Endothelial cell of umbilical vein (primary cell): ENCODE data around the gene DAZAP1. TPM values are rescaled to one million over a fixed set of nuclear protein-coding genes. Genes with fewer than 3 reads are reported as not detected.

Experiments
- BruUV-seq: library from RNA; stranded (reverse); fragments of 400-500 nt; replicated peaks from 2 replicates; lab custom pipeline; 2021; lab: Mats Ljungman, UMichigan
- CTCF ChIA-PET: fragments of 300-600, 350-600 bp; sonication (Branson Sonifier 250); formaldehyde crosslinking; loops from one replicate; lab custom pipeline; 2021; ENCODE audit warnings: antibody characterized with exemption, inconsistent platforms; lab: Charles Lee
- POLR2A ChIA-PET: fragments of 300-600, 350-600 bp; sonication (Branson Sonifier 250); formaldehyde crosslinking; loops from one replicate; lab custom pipeline; 2021; ENCODE audit warnings: antibody characterized with exemption, inconsistent platforms; lab: Charles Lee
- DNase-seq: peaks from one replicate; pipeline ENCODE4 v3.0.0-alpha.2; 2011; ENCODE audit warnings: low read depth, low spot score
- FAIRE-seq: peaks from 2 replicates; lab custom pipeline; 2011; peaks lifted over from hg19 to GRCh38; lab: Jason Lieb, UNC
- H2AFZ ChIP-seq: 2 replicates; pipeline ENCODE4 v1.6.0; 2012; ENCODE audit warnings: low read depth, low read length, control low read depth, inconsistent platforms
- H3K27ac ChIP-seq: 2 replicates; pipeline ENCODE4 v1.5.1; 2011; ENCODE audit warnings: low read depth, mild to moderate bottlenecking, control low read depth, low read length, moderate library complexity; ENCODE audit not compliant: insufficient read depth
- H3K27me3 ChIP-seq, 2 experiments: 2 replicates each; pipeline versions ENCODE4 v1.6.0 to v1.6.1; 2011; ENCODE audit warnings: low read length in 2 of 2, mixed read lengths in 1 of 2; ENCODE audit not compliant: control insufficient read depth in 2 of 2, insufficient read depth in 2 of 2
- H3K36me3 ChIP-seq, 2 experiments: 2 replicates in 1 of 2; 3 replicates in 1 of 2; pipeline ENCODE4 v1.5.1; 2011; ENCODE audit warnings: low read length in 2 of 2, mild to moderate bottlenecking in 1 of 2, moderate library complexity in 1 of 2; ENCODE audit not compliant: control insufficient read depth in 2 of 2, insufficient read depth in 2 of 2; ENCODE audit errors: extremely low read depth in 1 of 2
- H3K4me1 ChIP-seq: 3 replicates; pipeline ENCODE4 v1.5.1; 2011; ENCODE audit warnings: mild to moderate bottlenecking, low read length; ENCODE audit not compliant: control insufficient read depth, insufficient read depth; ENCODE audit errors: extremely low read depth
- H3K4me2 ChIP-seq: 2 replicates; pipeline ENCODE4 v1.6.1; 2011; ENCODE audit warnings: low read length, control low read depth, mixed read lengths; ENCODE audit not compliant: insufficient read depth
- H3K4me3 ChIP-seq, 3 experiments: fragments of 200-600 bp in 1 of 3; sonication (generic), shearing (Covaris generic) in 1 of 3; replicated peaks in 1 of 3; 2 replicates each; pipeline ENCODE4 v1.5.1; 2011 to 2016; ENCODE audit warnings: control low read depth in 3 of 3, low read length in 3 of 3, mild to moderate bottlenecking in 2 of 3, inconsistent platforms in 1 of 3, low read depth in 1 of 3, moderate library complexity in 1 of 3; ENCODE audit not compliant: insufficient read depth in 1 of 3
- H3K79me2 ChIP-seq: 2 replicates; pipeline ENCODE4 v1.6.0; 2012; ENCODE audit warnings: low read length, inconsistent platforms; ENCODE audit not compliant: control insufficient read depth, insufficient read depth
- H3K9ac ChIP-seq: replicated peaks from 2 replicates; pipeline ENCODE3; 2011; ENCODE audit warnings: low read length, control low read depth; ENCODE audit not compliant: insufficient read depth; ENCODE audit errors: extremely low read depth
- H3K9me1 ChIP-seq: replicated peaks from 3 replicates; pipeline ENCODE4 v1.6.0; 2011; ENCODE audit warnings: mild to moderate bottlenecking, low read length; ENCODE audit not compliant: control insufficient read depth, insufficient read depth; ENCODE audit errors: extremely low read depth
- H3K9me3 ChIP-seq: replicated peaks from 2 replicates; pipeline ENCODE4 v1.5.1; 2012; ENCODE audit warnings: low read length, inconsistent platforms; ENCODE audit not compliant: control insufficient read depth, insufficient read depth
- H4K20me1 ChIP-seq: replicated peaks from 2 replicates; pipeline ENCODE3; 2011; ENCODE audit warnings: mild to moderate bottlenecking, low read length; ENCODE audit not compliant: control insufficient read depth, insufficient read depth; ENCODE audit errors: extremely low read depth
- CTCF ChIP-seq, 2 donors: IDR thresholded peaks; 1 replicate in 1 of 2; 2 replicates in 1 of 2; pipeline ENCODE4 v1.5.1; 2011; ENCODE audit warnings: low read length in 2 of 2, mild to moderate bottlenecking in 2 of 2, moderate library complexity in 2 of 2, control low read depth in 1 of 2, inconsistent platforms in 1 of 2, low read depth in 1 of 2; ENCODE audit not compliant: insufficient read depth in 1 of 2; ENCODE audit errors: extremely low read depth in 1 of 2
- EZH2 ChIP-seq: IDR thresholded peaks from 2 replicates; pipeline ENCODE4 v1.6.1; 2012; ENCODE audit warnings: borderline replicate concordance, low read depth, mild to moderate bottlenecking, moderate library complexity, low read length, inconsistent platforms; ENCODE audit not compliant: severe bottlenecking
- FOS ChIP-seq: IDR thresholded peaks from 2 replicates; pipeline ENCODE4 v1.6.1; 2011; ENCODE audit warnings: mild to moderate bottlenecking, low read length, moderate library complexity, borderline replicate concordance; ENCODE audit not compliant: insufficient read depth
- JUN ChIP-seq: IDR thresholded peaks from 2 replicates; pipeline ENCODE4 v1.6.1; 2011; ENCODE audit warnings: borderline replicate concordance, low read depth; ENCODE audit not compliant: insufficient read length, insufficient read depth
- MAX ChIP-seq: IDR thresholded peaks from 2 replicates; pipeline ENCODE4 v1.6.1; 2011; ENCODE audit not compliant: insufficient read depth, insufficient read length
- MYC ChIP-seq: IDR thresholded peaks from one replicate; pipeline ENCODE4 v1.6.1; 2011; ENCODE audit warnings: mild to moderate bottlenecking, low read depth, low read length
- POLR2A ChIP-seq: IDR thresholded peaks from 2 replicates; pipeline ENCODE4 v1.6.1; 2012; ENCODE audit warnings: low read depth, mild to moderate bottlenecking, control low read depth, low read length
- POLR2AphosphoS5 ChIP-seq: IDR thresholded peaks from 2 replicates; pipeline ENCODE4 v1.6.1; 2012; ENCODE audit warnings: low read depth, mild to moderate bottlenecking, control low read depth, low read length, moderate library complexity; ENCODE audit not compliant: insufficient read depth
- dilution Hi-C: fragments of 300-500 bp; cut with MboI; formaldehyde crosslinking; loops from one replicate; pipeline ENCODE4 v1.15.0; 2019; ENCODE audit warnings: low sequenced_read_pairs; ENCODE audit not compliant: extremely low pct_ligation_motif_present
- intact Hi-C: fragments of 100-400 bp; cut with micrococcal nuclease; formaldehyde crosslinking; loops from one replicate; pipeline ENCODE4 v1.10.0; 2022
- polyA plus RNA-seq, 4 experiments: library from polyadenylated mRNA; depleted of rRNA in 3 of 4; stranded (reverse) in 3 of 4; unstranded in 1 of 4; fragments of >200 nt; gene quantifications; 2 replicates each; pipeline versions ENCODE4 v1.2.1 to v1.2.3, GENCODE V29; 2011 to 2012; ENCODE audit warnings: missing spikeins in 1 of 4
- total RNA-seq: library from RNA; stranded (reverse); gene quantifications from 2 replicates; pipeline ENCODE4 v1.2.3, GENCODE V29; 2021

Gene DAZAP1
- total and polyA plus RNA-seq, 2 donors (not counting 3 experiments of a cell fraction or from before 2014, with no cell fraction given) = 50.1 to 187 TPM

GRCh38 chr19:1440418-1440801 lies 33.0 kb downstream of the DAZAP1 start:
- H2AFZ ChIP-seq = no peak overlapping the region
- H3K36me3 ChIP-seq = peaks cover 7 to 23% of the 10 kb centered on the region in 2 experiments
- intact Hi-C loops (no loop called here), dilution Hi-C loops (no loop called here)
- FAIRE-seq (no peak), DNase-seq (no peak)
- H4K20me1 ChIP-seq = no peaks in the 10 kb centered on the region
- no peaks in the 10 kb centered on the region for H3K27me3 ChIP-seq
- H3K4me1 ChIP-seq = peaks cover 6% of the 10 kb centered on the region
- H3K9ac ChIP-seq = no peak overlapping the region
- POLR2A ChIA-PET = no interaction called here
- no peak overlapping the region for H3K4me3 ChIP-seq
- H3K9me3 ChIP-seq = no peaks in the 10 kb centered on the region
- TF ChIP-seq POLR2AphosphoS5 (no peak), MYC (no peak), EZH2 (no peak), POLR2A (no peak), JUN (no peak), CTCF (IDR thresholded peaks at IDR 0.05; ENCODE audit: extremely low read depth in 1 of 2, insufficient read depth in 1 of 2, low read depth in 1 of 2, low read length in 2 of 2) (no peak), MAX (no peak), FOS (no peak)
- no peak overlapping the region for H3K4me2 ChIP-seq
- CTCF ChIA-PET = no interaction called here
- no peaks in the 10 kb centered on the region for H3K9me1 ChIP-seq
- no TSS peak for BruUV-seq
- H3K27ac ChIP-seq = no peak overlapping the region
- peaks cover 34% of the 10 kb centered on the region for H3K79me2 ChIP-seq
